Measurements from ENCODE around the gene GRIN2B.

- no peak for TF ChIP-seq CTCF (optimal IDR thresholded peaks at IDR 0.05 in 1 of 3, IDR thresholded peaks at IDR 0.05 in 1 of 3, conservative IDR thresholded peaks at IDR 0.05 in 1 of 3; ENCODE audit: extremely low read depth in 1 of 3, insufficient read depth in 2 of 3, low read length in 3 of 3)
- TF ChIP-seq EZH2 (IDR thresholded peaks at IDR 0.05; ENCODE audit: low read length), result no peak
These were observed 10.6 kb downstream of the GRIN2B start for GRCh38 chr12:13970803-13971202.
